ENCODE results near the gene NBL1. TPM values are rescaled to one million over a fixed set of nuclear protein-coding genes. Genes with fewer than 3 reads are reported as not detected.
A peak's percentile ranks its signal among the peaks of the same experiment; 100 is the strongest.

NBL1 gene
- total and polyA plus RNA-seq, 2 donors (not counting 1 experiment from before 2014, with no cell fraction given), result 59.3 to 103 TPM

GRCh38 chr1:19606817-19607642 is 37.1 kb upstream of the NBL1 start:
- Histone ChIP-seq H3K4me2 (ENCODE audit: extremely low read depth, insufficient read depth, low read length) (peak overlapping the region; percentile 45), H4K20me1 (ENCODE audit: control insufficient read depth, extremely low read depth, insufficient read depth, low read length) (no peaks in the 10 kb centered on the region), H2AFZ (ENCODE audit: low read length) (no peak overlapping the region), H3K9ac (ENCODE audit: insufficient read depth, low read length) (no peak overlapping the region), H3K27me3 (ENCODE audit: control insufficient read depth, insufficient read depth, low read length) (no peaks in the 10 kb centered on the region), H3K4me3 (replicated peaks in 1 of 4; ENCODE audit: control extremely low read depth in 1 of 4, insufficient read depth in 1 of 4, low read depth in 3 of 4, low read length in 4 of 4) (no peak overlapping the region), H3K4me1 (ENCODE audit: control insufficient read depth, extremely low read depth, insufficient read depth, low read length) (peaks cover 6% of the 10 kb centered on the region), H3K79me2 (ENCODE audit: control insufficient read depth, insufficient read depth, low read length) (peaks cover 61% of the 10 kb centered on the region), H3K27ac (ENCODE audit: insufficient read depth, low read length) (no peak overlapping the region), H3K36me3 (ENCODE audit: control insufficient read depth, insufficient read depth, low read length) (peaks cover 2% of the 10 kb centered on the region), H3K9me3 (ENCODE audit: control insufficient read depth, insufficient read depth, low read depth, low read length) (no peaks in the 10 kb centered on the region)
- peak; percentile 52 to 67 for DNase-seq (ENCODE audit: low read depth in 2 of 2)
- TF ChIP-seq CTCF (conservative IDR thresholded peaks at IDR 0.05 in 1 of 2, IDR thresholded peaks at IDR 0.05 in 1 of 2; ENCODE audit: low read depth in 1 of 2, low read length in 2 of 2), result no peak
- no peak for TF ChIP-seq EZH2 (IDR thresholded peaks at IDR 0.05; ENCODE audit: low read length, missing control alignments)

GRCh38 chr1:19608232-19608631 is 35.9 kb upstream of the NBL1 start:
- Histone ChIP-seq H3K4me3 (replicated peaks in 1 of 4; ENCODE audit: control extremely low read depth in 1 of 4, insufficient read depth in 1 of 4, low read depth in 3 of 4, low read length in 4 of 4) (no peak overlapping the region), H3K9me3 (ENCODE audit: control insufficient read depth, insufficient read depth, low read depth, low read length) (no peaks in the 10 kb centered on the region), H3K79me2 (ENCODE audit: control insufficient read depth, insufficient read depth, low read length) (peaks cover 59% of the 10 kb centered on the region), H3K9ac (ENCODE audit: insufficient read depth, low read length) (no peak overlapping the region), H2AFZ (ENCODE audit: low read length) (no peak overlapping the region), H3K27me3 (ENCODE audit: control insufficient read depth, insufficient read depth, low read length) (no peaks in the 10 kb centered on the region), H3K36me3 (ENCODE audit: control insufficient read depth, insufficient read depth, low read length) (peaks cover 2% of the 10 kb centered on the region), H4K20me1 (ENCODE audit: control insufficient read depth, extremely low read depth, insufficient read depth, low read length) (no peaks in the 10 kb centered on the region), H3K4me1 (ENCODE audit: control insufficient read depth, extremely low read depth, insufficient read depth, low read length) (peaks cover 6% of the 10 kb centered on the region), H3K27ac (ENCODE audit: insufficient read depth, low read length) (no peak overlapping the region), H3K4me2 (ENCODE audit: extremely low read depth, insufficient read depth, low read length) (no peak overlapping the region)
- no peak for TF ChIP-seq CTCF (conservative IDR thresholded peaks at IDR 0.05 in 1 of 2, IDR thresholded peaks at IDR 0.05 in 1 of 2; ENCODE audit: low read depth in 1 of 2, low read length in 2 of 2)
- TF ChIP-seq EZH2 (IDR thresholded peaks at IDR 0.05; ENCODE audit: low read length, missing control alignments), result no peak
- DNase-seq (ENCODE audit: low read depth in 2 of 2), result no peak

- H3K4me2 ChIP-seq (ENCODE audit: extremely low read depth, insufficient read depth, low read length), result peak overlapping the region; percentile 54
- H3K79me2 ChIP-seq (ENCODE audit: control insufficient read depth, insufficient read depth, low read length), result peaks cover 45% of the 10 kb centered on the region
- DNase-seq (ENCODE audit: low read depth in 2 of 2), result peak in 1 of 2 donors; percentile 44
- H3K4me3 ChIP-seq (replicated peaks in 1 of 4; ENCODE audit: control extremely low read depth in 1 of 4, insufficient read depth in 1 of 4, low read depth in 3 of 4, low read length in 4 of 4), result no peak overlapping the region
- H3K27me3 ChIP-seq (ENCODE audit: control insufficient read depth, insufficient read depth, low read length), result no peaks in the 10 kb centered on the region
- H3K9me3 ChIP-seq (ENCODE audit: control insufficient read depth, insufficient read depth, low read depth, low read length), result no peaks in the 10 kb centered on the region
- no peak overlapping the region for H3K27ac ChIP-seq (ENCODE audit: insufficient read depth, low read length)
- H4K20me1 ChIP-seq (ENCODE audit: control insufficient read depth, extremely low read depth, insufficient read depth, low read length), result no peaks in the 10 kb centered on the region
- no peak for TF ChIP-seq EZH2 (IDR thresholded peaks at IDR 0.05; ENCODE audit: low read length, missing control alignments)
- no peak for TF ChIP-seq CTCF (conservative IDR thresholded peaks at IDR 0.05 in 1 of 2, IDR thresholded peaks at IDR 0.05 in 1 of 2; ENCODE audit: low read depth in 1 of 2, low read length in 2 of 2)
- H3K4me1 ChIP-seq (ENCODE audit: control insufficient read depth, extremely low read depth, insufficient read depth, low read length), result peaks cover 6% of the 10 kb centered on the region
- H3K9ac ChIP-seq (ENCODE audit: insufficient read depth, low read length), result no peak overlapping the region
- no peak overlapping the region for H2AFZ ChIP-seq (ENCODE audit: low read length)
- peaks cover 6% of the 10 kb centered on the region for H3K36me3 ChIP-seq (ENCODE audit: control insufficient read depth, insufficient read depth, low read length)
These were observed 33.7 kb upstream of the NBL1 start for GRCh38 chr1:19610282-19610981.

All from fibroblast of lung (primary cell).